Measurements from ENCODE around the gene AKR7A2.

DNA sequence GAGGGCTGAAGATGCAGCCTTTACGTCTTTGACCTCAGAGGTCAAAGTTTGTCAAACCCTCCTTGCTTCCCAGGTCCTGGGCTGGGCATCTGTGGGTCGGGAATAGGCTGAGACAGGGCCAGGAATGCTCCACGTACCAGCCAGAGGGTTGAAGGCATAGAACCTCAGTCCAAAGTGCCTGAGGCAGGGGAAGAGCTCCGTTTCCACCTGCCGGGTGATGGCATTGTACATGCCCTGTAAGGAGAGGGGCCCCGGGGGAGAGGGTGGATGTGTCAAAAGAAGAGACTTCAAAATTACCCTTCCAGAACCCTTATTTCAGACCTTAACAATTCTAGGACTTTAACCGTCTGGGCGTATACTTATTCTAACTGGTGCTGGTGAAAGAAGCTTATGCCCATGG lies 27.1 kb downstream of the AKR7A2 start:
- TF ChIP-seq, protein P1, sequence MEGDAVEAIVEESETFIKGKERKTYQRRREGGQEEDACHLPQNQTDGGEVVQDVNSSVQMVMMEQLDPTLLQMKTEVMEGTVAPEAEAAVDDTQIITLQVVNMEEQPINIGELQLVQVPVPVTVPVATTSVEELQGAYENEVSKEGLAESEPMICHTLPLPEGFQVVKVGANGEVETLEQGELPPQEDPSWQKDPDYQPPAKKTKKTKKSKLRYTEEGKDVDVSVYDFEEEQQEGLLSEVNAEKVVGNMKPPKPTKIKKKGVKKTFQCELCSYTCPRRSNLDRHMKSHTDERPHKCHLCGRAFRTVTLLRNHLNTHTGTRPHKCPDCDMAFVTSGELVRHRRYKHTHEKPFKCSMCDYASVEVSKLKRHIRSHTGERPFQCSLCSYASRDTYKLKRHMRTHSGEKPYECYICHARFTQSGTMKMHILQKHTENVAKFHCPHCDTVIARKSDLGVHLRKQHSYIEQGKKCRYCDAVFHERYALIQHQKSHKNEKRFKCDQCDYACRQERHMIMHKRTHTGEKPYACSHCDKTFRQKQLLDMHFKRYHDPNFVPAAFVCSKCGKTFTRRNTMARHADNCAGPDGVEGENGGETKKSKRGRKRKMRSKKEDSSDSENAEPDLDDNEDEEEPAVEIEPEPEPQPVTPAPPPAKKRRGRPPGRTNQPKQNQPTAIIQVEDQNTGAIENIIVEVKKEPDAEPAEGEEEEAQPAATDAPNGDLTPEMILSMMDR (IDR thresholded peaks at IDR 0.05) = no peak
- TF ChIP-seq POLR2A (IDR thresholded peaks at IDR 0.05) = no peak

All from thyroid gland (tissue), 4 donors.